Dermis blood vessel endothelial cell (primary cell): ENCODE data around the gene QRFP. TPM values are rescaled to one million over a fixed set of nuclear protein-coding genes. Genes with fewer than 3 reads are reported as not detected.
A peak's percentile ranks its signal among the peaks of the same experiment; 100 is the strongest.
"Not testable (repeated sequence)": the region's sequence is repeated elsewhere in the genome, so short reads cannot be mapped to it uniquely, and the experiment has no call there.

ENCODE experiments used
- DNase-seq: peaks from one replicate; pipeline ENCODE4 v3.0.0; 2010
- total RNA-seq: library from RNA; depleted of rRNA; stranded (reverse); fragments of >200 nt; gene quantifications from 2 replicates; pipeline ENCODE4 v1.2.3, GENCODE V29; 2014

QRFP gene
- total RNA-seq, 1 donor from 2014 or later = not detected

DNA sequence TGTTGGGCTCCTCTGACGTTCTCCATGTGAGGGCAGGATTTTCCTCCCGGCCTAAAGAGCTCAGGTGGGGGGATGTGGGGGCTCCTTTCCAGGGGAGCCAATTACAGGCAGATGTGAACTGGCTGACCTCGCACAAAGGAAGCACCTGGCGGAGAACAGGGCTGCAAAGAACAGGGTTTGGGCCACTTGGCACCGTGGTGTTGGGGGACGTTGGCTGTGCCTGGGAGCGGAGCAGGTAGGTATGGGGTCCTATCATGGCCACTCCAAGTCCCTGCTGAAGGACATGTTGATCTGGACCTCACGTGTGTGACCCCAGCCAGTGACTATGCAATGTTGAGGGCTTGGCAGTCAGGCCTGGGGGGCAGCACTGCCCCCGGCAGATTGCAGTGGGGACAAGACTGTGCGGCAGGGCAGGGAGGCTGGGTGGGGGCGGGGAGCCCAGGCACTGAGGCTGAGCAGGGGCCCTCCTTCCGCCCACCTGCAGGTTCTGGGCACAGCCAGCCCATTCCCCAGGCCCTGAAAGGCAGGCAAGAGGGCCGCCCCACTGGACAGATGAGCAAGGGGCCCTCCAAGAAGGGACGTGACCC, 23.0 kb upstream of the QRFP start:
- no peak for DNase-seq

DNA sequence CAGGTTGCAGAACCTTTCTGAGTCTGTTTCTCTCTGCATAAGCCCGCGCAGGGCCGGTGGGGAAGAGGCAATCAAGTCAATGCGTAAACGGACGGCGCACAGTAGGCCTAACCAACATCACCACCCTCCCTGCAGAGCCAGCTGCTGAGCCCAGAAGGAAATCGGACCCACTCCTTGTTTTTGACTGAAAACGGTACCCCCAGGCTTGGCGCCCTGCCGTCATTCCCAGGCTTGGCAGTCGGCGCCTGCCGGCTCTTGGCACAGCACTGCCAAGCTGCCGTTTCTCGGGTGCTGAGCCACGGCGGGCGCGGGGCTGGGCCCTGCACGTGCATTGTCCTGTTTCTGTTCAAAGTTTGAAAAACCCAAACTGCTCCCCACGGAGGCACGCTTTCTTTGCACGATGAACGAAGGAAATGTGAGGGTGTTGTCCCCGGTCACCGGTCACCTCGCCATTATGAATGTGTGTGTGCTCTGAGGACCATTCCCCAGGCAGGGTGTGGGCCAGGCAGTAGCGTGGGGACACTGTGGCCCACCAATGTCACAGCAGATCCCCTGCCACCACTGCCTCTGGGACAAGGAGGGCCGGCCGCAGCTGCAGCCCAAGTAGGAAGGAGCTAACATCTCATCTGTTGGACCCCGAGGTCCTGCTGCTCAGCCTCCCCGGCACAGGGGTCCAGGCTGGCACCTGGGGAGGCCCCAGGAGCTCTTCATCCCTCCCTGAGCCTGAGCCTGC, 22.4 kb upstream of the QRFP start:
- DNase-seq = no peak

DNA sequence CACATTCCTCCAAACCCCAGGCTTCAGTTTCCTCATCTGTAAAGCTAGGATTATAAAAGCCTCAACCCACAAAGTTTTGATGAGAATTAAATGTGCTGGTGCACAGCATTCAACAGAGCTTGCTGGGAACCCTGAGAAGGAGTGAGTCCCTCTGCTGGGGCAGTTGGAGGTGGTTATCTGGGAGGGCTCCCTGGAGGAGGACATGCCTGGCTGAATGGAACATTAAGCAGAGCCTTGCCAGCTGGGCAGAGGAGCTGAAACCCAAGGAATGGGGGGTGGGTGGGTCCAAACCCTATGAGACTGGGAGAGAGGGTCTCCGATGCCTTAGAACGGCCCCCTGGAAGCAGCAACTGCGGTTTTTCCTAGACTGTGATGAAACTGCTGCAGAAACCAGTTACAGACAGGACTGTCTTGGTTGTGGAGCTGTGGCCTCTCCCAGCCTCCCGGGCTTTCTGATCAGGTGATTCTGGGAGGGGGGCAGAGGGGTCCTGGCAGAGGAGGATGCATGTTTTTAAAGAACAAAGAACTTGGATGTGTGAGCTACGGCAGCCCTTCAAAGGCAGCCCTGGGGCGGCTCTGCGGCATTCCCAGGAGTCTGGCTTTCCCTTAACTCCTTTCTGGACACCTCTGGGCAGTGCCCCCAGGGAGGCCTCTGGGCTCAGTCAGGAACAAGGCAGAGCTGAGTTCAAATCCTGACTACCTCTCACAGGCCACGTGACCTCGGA, 21.7 kb upstream of the QRFP start:
- no peak for DNase-seq

DNA sequence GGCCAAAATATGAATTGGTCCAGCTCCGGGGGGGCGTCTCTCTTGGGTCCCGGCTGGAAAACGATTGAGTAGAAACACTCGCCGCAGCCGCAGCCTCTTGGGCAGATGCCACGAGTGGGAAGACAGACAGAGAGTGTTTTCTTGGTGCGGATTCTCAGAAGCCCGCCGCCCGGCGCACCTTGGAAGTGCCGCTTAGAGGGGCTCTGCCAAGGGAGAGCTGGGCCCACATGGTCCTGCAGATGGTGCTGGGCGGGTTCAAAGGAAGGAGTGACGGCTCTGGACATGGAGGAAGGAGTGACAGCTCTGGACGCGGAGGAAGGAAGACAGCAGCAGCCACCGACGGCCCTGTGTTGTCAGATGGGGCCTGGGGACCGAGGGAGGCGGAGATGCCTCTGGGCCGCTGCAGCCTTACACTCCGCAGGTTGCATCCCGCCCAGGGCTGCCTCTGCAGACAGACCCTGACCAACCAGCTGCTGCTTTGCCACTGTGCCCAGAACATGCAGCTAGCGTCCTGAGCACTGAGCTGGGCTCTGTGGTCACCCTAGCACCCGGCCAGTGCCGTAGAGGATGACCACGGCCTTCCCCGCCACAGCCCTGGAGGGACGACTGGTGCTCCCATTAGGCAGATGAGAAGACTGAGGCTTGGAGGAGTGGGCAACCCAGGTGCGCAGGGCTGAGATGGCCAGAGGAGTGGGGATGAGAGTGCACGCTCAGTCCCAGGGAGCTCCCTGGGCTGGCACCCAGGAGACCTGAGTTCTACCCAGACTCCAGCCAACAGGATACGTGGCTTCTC, 20.8 kb upstream of the QRFP start:
- DNase-seq = no peak

DNA sequence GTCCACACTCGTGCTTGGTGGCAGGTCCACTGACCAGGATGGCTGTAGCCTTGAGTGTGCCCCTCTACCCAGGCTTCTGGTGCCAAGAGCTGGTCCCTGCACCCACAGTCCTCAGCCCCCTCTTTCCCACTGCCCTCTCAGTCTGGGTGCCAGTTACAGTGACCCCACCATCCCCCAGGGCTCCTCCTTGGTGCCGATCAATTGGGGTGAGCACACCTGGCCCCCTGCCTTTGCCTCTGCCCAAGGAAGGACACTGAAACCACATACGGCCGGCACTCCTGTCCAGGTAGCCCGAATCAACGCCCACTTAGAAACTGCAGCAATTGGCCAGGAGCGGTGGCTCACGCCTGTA, 18.5 kb upstream of the QRFP start:
- DNase-seq = no peak

DNA sequence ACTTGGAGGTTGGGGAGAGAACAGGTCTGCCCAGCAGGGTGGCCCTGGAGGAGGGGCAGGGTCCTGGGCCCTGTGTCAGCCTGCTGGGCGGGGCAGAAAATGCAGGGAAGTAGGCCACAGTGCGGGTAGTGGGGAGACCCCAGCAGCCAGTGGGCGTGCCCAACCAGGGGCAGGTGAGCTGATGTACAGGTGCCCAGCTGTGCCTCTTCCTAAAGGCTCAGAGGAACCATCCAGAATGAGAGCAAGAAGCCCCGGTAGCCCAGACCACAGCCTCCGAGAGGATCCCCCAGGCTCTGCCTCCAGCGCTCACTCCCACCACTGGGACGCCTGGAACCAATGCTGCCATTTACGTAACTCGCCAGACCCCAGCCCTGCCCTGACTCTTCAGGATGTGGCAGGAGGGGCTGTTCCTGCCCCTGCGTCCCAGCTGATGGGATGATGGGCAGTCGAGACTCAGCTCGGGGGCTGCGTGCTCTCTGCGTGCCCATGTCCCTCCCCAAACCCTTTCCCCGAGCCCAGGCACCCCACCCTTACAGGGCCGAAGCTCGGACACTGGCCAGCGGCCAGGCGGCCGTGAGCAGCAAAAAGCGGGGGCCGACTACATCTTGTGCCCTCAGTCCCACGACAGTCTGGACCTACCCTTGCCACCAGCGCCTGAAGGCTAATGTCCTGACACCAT, 17.9 kb upstream of the QRFP start:
- DNase-seq = no peak

DNA sequence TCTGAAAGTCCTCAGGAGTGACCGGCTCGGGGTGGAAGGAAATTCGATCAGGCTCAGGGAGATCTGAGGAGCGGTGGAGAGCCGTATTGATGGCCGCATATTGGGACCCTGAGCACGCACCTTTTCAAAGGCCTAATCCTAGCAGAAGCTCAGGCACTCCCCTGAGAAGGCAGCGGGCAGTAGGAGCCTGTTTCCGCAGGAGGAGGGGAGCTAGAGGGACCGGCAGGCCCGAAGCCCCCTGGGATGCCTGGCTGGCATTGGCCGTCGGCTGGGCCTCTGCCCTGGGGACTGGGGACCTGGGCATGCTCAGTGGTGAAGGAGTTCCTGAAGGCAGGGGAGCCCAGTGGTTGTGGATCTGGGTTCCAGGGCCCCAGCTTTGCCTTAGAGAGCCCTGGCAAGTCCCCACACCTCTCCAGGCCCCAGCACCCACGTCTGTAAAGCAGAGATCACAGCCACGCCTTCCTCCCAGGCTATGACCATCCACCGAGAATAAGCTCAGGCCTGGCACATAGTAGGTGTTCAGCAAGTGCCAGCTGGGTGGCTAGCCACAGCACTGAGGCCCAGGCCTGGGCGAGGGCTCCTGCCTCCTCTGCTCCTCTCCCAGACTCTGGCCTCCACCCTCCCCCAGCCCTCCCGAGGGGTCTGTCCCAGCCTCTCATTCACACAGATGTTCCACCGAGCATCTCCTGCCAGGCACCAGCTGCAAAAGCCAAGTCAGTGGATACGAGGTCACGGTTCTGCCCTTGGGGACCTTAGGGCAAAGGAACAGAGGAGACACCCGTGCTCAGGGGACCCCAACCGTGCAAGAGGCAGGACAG, 17.2 kb upstream of the QRFP start:
- no peak for DNase-seq

DNA sequence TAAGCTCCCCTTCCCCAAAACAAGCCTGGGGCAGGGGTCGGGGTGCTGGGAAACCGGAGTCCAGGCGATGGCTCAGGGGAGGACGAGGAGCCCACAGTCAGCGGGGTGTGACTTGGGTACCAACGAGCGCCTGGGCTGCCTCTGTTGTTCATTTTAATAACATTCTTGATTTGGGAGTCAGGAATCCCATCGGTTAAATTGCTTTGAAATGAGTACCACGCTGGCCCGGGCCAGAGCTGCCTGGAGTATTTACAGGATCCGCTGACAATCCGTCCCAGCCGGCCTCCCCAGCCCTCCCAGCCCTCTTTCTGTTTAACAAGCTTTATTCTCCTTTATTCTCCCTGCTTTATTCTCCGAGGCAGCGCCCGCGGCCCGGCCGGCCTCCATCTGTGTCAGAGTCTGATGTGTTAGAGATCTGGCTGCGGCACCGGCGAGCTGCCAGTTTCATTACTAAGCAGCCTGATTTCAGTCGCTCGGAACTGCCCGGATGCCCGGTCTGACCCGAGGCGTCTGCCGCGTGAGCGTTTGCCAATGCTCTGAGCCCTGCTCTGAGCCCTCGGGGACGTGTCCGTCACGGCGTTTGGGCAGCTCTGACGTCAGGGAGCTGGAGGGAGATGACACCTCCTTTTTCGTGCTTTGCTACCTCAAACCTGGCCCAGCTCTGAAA, 16.5 kb upstream of the QRFP start:
- peak; percentile 55 for DNase-seq

DNA sequence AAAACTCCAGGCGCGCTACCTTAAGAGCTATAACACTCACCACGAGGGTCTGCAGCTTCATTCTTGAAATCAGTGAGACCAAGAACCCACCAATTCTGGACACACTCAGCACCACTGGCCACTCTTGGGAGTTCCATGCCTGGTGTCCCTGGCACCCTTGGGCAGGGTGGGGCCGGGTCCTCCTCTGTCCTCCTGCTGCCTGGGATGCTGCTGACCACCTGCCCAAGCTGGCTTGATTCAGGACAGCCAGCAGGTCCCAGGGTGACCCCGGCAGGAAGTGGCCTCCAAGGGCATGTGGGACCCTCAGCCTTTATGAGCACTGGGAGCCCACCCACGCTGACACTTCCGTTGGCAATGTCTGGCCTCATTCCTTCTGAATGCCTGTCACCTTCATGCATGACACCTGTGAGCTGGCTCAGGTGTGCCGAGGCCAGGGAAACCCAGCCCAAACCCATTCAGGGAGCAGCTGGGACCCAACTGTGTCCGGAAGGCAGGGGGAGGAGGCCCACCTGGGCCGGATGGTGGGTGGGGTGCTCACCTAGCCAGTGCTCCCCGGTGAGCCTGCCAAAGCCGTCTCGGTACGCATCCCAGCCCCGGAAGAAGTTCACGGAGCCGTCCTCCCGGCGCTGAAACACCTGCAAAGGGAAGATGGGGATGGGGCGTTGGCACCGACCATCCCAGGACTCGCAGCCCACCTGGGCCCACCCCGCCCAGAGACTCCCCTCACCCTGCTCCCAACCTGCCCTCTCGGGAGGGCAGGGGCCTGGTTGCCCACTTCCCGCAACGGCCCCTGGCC, 14.8 kb upstream of the QRFP start:
- DNase-seq = no peak

DNA sequence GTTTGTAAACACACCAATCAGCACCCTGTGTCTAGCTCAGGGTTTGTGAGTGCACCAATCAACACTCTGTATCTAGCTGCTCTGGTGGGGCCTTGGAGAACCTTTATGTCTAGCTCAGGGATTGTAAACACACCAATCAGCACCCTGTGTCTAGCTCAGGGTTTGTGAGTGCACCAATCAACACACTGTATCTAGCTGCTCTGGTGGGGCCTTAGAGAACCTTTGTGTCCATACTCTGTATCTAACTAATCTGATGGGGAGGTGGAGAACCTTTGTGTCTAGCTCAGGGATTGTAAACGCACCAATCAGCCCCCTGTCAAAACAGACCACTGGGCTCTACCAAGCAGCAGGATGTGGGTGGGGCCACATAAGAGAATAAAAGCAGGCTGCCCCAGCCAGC, 14.1 kb upstream of the QRFP start:
- DNase-seq = not testable (repeated sequence)

DNA sequence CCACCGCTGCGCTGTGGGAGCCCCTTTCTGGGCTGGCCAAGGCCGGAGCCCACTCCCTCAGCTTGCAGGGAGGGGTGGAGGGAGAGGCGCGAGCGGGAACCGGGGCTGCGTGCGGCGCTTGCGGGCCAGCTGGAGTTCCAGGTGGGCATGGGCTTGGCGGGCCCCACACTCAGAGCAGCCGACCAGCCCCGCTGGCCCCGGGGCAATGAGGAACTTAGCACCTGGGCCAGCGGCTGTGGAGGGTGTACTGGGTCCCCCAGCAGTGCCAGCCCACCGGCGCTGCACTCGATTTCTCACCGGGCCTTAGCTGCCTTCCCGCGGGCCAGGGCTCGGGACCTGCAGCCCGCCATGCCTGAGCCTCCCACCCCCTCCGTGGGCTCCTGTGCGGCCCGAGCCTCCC, 13.4 kb upstream of the QRFP start:
- not testable (repeated sequence) for DNase-seq

DNA sequence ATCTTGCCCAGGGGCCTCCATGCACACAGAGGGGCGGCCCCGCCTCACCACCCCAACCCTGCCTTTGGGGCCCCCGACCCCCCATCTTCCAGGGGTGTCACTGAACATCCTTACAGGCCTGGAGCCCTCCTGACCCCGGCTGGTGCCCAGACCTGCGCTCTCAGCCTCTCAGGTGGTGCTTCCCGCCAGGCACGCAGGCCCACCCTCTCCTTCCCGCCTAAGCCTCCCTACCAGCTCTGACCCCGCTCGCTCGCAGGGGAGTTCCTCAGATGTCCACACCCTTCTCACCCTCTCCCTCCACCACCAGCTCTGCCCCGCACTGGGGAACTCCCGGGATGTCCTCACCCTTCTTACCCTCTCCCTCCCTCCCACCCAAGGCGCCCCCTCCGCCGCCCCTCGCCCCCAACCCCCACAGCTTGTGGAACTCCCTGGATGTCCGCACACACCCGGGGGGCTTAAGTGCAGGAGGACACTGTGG, 12.3 kb upstream of the QRFP start:
- DNase-seq = no peak

DNA sequence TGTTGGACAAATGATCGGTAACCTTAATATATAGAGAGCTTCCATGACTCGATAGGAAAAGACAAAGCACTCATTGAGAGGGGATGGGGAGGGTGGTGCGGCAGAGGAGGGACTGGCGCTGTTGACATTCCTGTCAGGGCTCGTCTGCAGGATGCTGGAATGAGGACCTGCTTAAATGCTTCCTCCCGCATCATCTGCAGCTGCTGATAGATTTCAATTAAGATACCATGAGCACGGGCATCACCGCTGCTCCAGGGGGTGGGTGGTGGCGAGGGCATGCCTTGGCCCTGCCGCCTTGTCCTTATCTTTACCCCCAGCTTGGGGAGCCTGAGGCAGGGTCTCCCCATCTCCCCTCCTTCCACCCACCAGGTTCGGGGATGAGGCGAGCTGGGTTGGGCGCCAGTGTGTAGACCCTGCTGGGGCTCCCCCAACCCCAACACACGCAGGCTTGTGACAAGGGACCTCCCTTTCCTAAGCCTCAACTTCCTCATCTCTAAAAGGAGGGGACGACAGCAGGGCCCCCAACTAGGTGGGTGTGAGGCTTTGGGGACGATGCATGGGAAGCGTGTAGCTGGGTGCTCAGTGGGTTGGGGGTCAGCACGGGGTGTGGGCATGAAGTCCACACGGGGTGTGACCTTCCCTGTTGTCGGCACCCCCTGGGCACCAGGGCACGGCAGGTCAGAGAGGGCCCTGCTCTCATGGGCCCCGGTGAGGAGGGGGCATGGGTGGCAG, 11.7 kb upstream of the QRFP start:
- no peak for DNase-seq

DNA sequence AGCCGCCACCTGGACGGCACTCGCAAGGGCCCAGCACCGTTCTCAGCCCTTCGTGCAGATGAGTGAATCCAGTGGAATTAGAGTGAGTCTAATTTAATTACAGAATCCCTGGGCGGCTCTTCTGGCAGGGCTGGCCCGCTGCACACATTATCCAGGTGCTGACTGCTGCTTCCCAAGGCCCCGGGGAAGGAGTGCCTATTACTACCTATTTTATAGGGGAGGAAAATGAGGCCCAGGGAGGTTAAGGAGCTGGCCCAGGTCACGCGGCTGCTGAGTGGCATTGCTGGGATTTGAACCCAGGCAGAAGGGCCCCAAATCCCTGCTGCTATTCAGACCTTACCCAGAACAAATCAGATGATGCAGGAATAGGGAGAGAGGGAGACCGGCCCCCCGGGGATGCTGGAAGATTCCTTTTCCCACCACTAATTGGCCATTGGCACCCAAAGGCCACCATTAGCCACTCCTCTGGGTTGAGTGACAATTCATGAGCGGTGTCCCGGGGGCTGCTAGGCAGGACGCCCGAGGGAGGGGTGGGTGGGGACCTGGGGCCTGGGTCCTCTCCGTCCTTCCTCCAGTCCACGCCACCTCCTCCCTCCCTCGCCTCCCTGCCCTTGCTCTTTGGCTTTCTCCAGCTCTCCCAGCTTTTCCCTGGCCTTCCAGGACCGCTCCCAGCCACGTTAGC, 10.3 kb upstream of the QRFP start:
- DNase-seq = no peak

DNA sequence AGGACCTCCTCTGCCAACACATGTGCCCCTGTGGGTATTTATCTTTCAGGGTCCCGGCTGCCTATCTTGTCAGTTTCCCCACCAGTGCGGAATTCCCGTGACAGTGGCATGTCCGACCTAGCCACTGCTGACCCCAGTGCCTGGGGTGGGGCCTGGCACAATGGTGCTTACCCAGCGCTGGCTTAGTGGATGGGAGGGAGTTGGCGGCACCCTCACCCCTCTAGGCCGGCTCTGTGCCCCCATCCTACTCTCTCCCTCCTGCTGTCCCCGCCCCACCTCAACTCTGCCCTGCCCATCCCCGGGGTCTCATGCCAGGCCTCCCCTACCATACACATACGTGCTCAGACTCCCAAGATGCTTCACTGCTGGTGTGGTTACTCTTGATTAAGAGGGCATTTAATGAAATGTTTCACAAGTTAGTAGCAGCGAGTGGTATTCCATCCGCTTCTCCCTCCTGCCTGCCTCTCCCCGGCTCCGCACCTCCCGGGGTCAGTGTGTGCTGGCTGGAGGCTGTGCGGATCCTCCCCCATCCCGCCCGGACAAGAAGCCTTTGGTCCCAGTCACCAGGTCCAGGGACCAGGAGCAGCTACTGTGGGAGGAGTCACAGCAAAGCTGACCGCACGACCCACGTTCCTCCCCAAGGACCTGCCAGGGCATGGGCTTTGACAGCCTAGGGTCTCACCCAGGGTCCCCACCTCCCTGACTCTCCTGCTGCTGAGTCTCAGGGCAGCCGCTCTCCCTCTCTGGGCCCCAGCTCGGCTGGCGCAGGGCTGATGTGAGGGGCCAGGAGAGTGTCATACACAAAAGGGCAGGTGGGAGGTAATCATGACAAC, 9.5 kb upstream of the QRFP start:
- no peak for DNase-seq

DNA sequence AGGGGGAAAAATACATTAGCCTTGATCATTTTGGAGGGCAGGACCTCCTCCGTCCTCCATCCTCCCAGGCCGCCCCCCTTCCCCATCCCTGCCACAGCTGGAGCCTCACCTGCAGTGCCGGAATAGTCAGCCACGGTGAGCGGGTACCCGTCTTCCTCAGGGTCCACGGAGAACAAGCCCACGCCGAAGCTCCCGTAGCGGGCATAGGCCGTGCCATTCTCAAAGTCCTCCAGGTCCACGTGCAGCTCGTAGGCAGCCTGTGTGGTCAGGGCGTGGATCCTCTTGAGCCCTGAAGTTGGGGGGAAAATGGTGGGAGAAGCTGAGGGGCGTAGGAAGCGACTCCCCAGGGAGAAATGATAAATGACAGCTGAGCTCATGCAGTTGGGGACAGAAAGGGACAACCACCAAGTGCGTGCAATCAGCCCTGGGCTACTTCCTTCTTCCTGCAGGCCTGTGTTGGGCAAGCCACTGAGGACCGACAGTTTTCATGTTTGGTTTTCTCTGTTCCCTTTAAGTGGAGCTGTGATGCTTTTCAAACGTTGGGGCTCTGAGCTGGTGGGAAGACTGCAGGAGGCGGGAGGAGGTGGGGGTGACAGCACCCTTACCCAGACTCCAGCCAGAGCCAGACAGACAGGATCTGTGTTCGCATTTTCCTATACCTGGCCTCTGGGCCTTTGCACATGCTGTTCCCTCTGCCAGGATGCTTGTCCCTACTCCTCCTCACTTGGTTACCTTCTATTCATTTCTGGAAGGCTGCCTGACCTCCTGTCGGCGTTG, 8.7 kb upstream of the QRFP start:
- no peak for DNase-seq
